Mucosa of rectum (tissue), 2 donors: ENCODE data around the gene ADH4.
A peak's percentile ranks its signal among the peaks of the same experiment; 100 is the strongest.
"Not testable (repeated sequence)": the region's sequence is repeated elsewhere in the genome, so short reads cannot be mapped to it uniquely, and the experiment has no call there.

Source experiments
- H3K27ac ChIP-seq, 2 donors: one replicate each; pipeline ENCODE4 v1.7.0; 2013; ENCODE audit warnings: inconsistent platforms in 2 of 2, low read depth in 2 of 2, low read length in 2 of 2
- H3K27me3 ChIP-seq, 2 donors: one replicate each; pipeline ENCODE4 v1.7.0; 2013; ENCODE audit warnings: low read length in 2 of 2; ENCODE audit not compliant: control insufficient read depth in 2 of 2, insufficient read depth in 2 of 2
- H3K36me3 ChIP-seq, 2 donors: one replicate each; pipeline ENCODE4 v1.7.0; 2013; ENCODE audit warnings: low read length in 2 of 2; ENCODE audit not compliant: control insufficient read depth in 2 of 2, insufficient read depth in 2 of 2
- H3K4me1 ChIP-seq, 2 donors: one replicate each; pipeline ENCODE4 v1.7.0; 2013; ENCODE audit warnings: low read length in 2 of 2, mild to moderate bottlenecking in 1 of 2; ENCODE audit not compliant: control insufficient read depth in 2 of 2, insufficient read depth in 2 of 2
- H3K4me3 ChIP-seq, 2 donors: one replicate each; pipeline ENCODE4 v1.7.0; 2013; ENCODE audit warnings: low read length in 2 of 2
- H3K9ac ChIP-seq, 2 donors: one replicate each; pipeline ENCODE4 v1.7.0; 2013; ENCODE audit warnings: low read length in 2 of 2, low read depth in 1 of 2, mild to moderate bottlenecking in 1 of 2
- H3K9me3 ChIP-seq, 2 donors: one replicate each; pipeline ENCODE4 v1.7.0; 2013; ENCODE audit warnings: low read length in 2 of 2; ENCODE audit not compliant: control insufficient read depth in 2 of 2
- donor health status: healthy.
- donor health status: Normal muscosa, but diverticular disease.

The ADH4 gene

DNA sequence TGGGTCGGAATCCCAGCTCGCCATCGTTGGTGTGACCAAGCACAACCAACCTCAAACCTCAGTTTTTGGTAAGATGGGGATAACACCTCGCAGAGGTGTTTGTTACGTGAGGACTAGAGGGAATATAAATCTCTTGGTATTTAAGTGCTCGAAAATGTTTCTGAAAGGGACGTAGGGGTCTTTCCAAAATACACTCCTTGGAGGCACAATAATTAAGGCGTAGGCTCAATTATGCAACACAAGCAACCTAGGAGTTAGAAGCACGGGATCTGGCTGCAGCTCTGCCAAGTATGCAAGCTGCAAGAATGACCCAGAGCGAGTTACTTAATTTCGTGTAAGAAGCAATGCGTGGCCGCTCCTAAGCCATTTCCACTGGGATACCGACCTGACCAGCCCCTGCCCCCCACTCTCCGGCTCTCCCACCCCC lies 56.1 kb downstream of the ADH4 start:
- Histone ChIP-seq H3K4me1 (peaks cover 10 to 13% of the 10 kb centered on the region in 2 donors), H3K27me3 (no peaks in the 10 kb centered on the region), H3K27ac (peak overlapping the region; percentile 96 to 97), H3K9me3 (no peaks in the 10 kb centered on the region), H3K36me3 (peaks cover 18 to 21% of the 10 kb centered on the region in 2 donors), H3K9ac (peak overlapping the region; percentile 84 to 92), H3K4me3 (peak overlapping the region; percentile 82 to 91)

DNA sequence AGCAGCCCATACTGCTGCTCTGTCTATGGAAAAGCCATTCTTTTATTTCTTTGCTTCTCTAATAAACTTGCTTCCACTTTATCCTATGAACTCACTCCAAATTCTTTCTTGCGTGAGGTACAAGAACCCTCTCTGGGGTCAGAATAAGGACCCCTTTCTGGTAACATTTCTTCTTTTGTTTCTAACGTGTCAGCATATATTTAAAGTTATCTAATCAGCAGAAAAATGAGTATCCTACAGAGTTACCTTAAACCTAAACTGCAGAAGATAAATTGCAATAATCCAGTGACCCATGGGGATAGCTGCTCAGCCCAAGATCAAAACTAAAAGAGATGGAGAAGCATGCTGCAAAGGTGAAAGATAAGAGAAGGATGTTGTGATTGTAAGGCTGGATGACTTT lies 59.5 kb downstream of the ADH4 start:
- no peak overlapping the region for H3K27ac ChIP-seq
- H3K36me3 ChIP-seq = peaks cover 39% of the 10 kb centered on the region in 2 donors
- no peak overlapping the region for H3K9ac ChIP-seq
- peaks cover 5 to 10% of the 10 kb centered on the region in 2 donors for H3K4me1 ChIP-seq
- no peaks in the 10 kb centered on the region for H3K27me3 ChIP-seq
- no peak overlapping the region for H3K4me3 ChIP-seq
- no peaks in the 10 kb centered on the region for H3K9me3 ChIP-seq

DNA sequence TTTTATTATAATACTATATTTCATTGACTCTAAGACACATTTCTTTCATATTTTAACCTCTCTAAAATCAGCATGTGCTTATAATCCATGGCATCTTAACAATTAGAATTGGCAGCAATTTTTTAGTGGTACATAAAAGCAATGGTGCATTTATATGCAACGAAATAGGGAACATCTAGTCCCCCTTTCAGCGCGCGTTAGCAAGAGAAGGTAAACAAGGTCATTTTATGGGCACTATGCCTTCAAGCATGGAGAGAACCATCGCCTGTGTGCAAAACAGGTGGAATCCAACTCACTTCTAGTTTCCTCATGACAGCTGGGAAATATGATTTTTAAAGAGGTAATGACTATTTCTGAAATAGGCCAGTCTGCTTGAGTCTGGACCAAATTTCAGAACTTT lies 61.9 kb downstream of the ADH4 start:
- no peak overlapping the region for H3K27ac ChIP-seq
- H3K9ac ChIP-seq = no peak overlapping the region
- H3K36me3 ChIP-seq = peaks cover 45 to 47% of the 10 kb centered on the region in 2 donors
- peaks cover 0 to 17% of the 10 kb centered on the region in 2 donors for H3K4me1 ChIP-seq
- H3K9me3 ChIP-seq = no peaks in the 10 kb centered on the region
- H3K27me3 ChIP-seq = no peaks in the 10 kb centered on the region
- no peak overlapping the region for H3K4me3 ChIP-seq

DNA sequence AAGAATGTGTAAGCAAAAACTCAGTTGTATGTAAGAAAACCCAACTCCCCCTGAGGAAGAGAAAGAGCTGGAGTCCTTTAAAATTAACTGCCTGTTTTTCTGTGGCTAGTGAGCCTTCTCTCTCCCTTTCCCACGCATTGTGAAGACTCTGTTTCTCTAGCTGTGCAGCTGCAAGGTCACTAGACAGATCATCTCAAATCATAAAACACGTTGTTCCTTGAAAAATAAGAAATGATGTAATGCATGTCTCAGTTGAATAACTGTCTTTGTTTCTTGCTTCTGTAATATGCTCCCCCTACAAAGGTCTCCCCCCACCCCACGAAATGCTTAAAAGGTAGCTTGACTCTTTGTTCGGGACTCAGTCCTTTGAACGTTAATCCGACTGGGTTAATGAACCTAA lies 63.2 kb downstream of the ADH4 start:
- not testable (repeated sequence) for H3K4me3 ChIP-seq, H3K9me3 ChIP-seq, H3K27ac ChIP-seq, H3K9ac ChIP-seq, H3K27me3 ChIP-seq
- peaks cover 49 to 52% of the 10 kb centered on the region in 2 donors for H3K36me3 ChIP-seq
- peaks cover 0 to 21% of the 10 kb centered on the region in 2 donors for H3K4me1 ChIP-seq

DNA sequence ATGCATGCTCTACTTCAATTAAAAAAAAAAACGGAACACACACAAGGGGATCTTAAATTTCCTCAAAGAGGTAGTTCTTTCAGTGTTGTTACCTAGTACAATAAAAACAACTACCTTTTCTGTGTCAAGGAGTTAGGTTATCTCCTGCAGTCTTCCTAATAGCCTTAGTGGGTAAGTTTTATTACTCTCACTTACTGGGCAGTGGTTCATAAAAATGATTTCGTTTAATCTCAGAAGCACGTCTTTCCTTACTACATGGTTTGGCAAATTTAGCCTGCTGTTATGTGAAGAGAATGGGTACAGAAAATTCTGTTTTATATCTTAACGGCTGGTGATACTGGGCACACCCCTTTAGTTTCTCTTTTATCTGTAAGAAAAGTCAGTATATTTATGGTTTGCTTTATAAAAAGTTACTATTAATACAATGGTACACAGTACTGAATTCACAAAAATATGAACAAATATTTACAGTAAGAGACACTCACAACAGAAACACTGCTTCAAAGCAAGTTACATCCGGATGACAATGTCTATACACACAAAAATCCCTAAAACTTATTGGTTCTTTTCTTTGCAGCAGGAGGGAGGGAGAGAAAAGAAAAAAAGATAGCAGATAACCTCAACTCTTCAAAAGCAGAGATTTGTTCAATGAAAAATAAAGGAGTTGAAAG lies 64.3 kb downstream of the ADH4 start:
- H3K36me3 ChIP-seq = peaks cover 51 to 55% of the 10 kb centered on the region in 2 donors
- peaks cover 0 to 17% of the 10 kb centered on the region in 2 donors for H3K4me1 ChIP-seq
- no peak overlapping the region for H3K9ac ChIP-seq
- no peak overlapping the region for H3K4me3 ChIP-seq
- no peaks in the 10 kb centered on the region for H3K27me3 ChIP-seq
- no peak overlapping the region for H3K27ac ChIP-seq
- no peaks in the 10 kb centered on the region for H3K9me3 ChIP-seq

DNA sequence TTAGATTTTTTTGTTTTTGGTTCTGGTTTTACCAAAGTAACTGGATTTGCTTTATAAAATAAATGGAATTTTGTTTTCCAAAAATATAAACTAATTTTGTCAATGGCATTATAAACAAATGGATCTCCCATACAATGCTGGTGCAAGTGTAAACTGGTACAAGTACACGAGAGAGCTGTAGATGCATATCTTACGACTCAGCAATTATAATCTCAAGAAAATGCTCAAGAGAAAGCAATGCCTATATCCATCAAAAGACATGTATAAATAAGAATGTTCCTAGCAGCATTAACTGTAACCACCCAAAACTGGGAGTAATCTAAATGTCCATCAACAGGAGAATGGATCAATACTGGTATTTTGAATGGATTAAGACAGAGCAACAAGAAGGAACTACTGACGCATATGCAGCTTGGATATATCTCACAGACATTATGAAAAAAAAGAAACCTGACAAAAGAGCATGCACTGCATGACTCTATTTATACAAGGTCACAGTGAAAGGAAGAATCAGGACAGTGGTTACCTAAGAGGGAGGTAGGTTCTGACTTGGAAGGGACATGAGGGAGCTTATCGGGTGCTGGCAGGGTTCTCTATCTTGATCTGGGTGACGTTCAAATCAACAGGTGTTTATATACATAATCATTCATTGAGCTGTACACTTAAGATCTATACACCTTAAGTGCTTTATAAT lies 65.0 kb downstream of the ADH4 start:
- H3K27me3 ChIP-seq = no peaks in the 10 kb centered on the region
- peaks cover 0 to 17% of the 10 kb centered on the region in 2 donors for H3K4me1 ChIP-seq
- H3K9me3 ChIP-seq = no peaks in the 10 kb centered on the region
- no peak overlapping the region for H3K27ac ChIP-seq
- H3K9ac ChIP-seq = no peak overlapping the region
- H3K36me3 ChIP-seq = peaks cover 51 to 54% of the 10 kb centered on the region in 2 donors
- H3K4me3 ChIP-seq = no peak overlapping the region

DNA sequence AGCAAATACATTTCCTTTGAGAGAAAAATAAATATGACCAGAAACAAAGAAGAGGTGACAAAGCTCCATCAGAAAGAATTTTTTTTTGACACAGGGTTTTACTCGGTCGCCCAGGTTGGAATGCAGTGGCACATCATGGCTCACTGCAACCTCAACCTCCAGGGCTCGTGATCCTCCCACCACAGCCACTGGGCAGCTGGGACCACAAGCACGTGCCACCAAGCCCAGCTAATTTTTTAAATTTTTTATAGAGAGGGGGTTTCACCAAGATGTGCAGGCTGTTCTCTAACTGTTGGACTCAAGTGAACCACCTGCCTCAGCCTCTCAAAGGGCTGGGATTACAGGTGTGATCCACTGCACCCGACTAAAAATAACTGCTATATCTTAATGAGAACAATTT lies 65.8 kb downstream of the ADH4 start:
- Histone ChIP-seq H3K4me1 (peaks cover 0 to 17% of the 10 kb centered on the region in 2 donors), H3K9ac (no peak overlapping the region), H3K27ac (no peak overlapping the region), H3K9me3 (no peaks in the 10 kb centered on the region), H3K4me3 (no peak overlapping the region), H3K36me3 (peaks cover 52 to 55% of the 10 kb centered on the region in 2 donors), H3K27me3 (no peaks in the 10 kb centered on the region)

DNA sequence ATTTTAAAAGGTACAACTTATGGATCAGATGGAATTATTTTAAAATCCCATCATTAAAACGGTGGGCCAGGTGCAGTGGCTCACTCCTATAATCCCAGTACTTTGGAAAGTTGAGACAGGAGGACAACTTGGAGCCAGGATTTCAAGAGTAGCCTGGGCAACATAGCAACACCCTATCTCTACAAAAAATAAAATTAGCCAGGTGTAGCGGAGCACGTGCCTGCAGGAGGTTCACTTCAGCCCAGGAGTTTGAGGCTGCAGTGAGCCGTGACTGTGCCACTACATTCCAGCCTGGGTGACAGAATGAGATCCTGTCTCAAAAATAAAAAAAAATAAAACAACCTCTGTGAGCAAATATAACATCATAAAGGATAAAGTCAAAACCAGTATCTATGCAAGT lies 66.9 kb downstream of the ADH4 start:
- no peak overlapping the region for H3K9ac ChIP-seq
- H3K9me3 ChIP-seq = no peaks in the 10 kb centered on the region
- H3K27me3 ChIP-seq = no peaks in the 10 kb centered on the region
- H3K4me3 ChIP-seq = no peak overlapping the region
- H3K36me3 ChIP-seq = peaks cover 53 to 54% of the 10 kb centered on the region in 2 donors
- H3K27ac ChIP-seq = no peak overlapping the region
- H3K4me1 ChIP-seq = peaks cover 0 to 17% of the 10 kb centered on the region in 2 donors

DNA sequence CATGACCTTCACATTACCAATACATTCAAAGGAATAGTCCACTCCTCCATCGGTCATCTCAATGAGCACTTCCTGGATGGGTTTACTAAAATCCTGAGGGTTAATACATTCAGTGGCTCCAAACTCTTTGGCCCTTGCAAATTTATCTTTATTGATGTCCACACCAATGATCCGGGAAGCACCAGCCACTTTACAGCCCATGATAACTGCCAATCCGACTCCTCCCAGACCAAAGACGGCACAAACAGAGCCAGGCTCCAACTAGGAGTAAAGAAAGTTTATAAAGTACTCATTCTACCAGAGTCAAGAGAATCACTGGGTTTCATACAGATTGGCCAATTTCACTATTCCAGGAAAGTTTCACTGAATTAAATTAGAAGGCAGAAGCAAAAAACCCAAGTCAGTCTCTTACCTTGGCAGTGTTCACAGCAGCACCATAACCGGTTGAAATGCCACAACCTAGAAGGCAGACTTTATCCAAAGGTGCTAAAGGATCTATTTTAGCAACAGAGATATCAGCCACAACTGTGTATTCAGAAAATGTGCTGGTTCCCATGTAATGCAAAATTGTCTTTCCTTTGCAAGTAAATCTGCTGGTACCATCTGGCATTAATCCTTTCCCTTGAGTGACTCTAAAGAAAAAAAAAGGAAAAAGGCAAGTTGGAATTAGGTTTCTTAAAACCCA lies 67.7 kb downstream of the ADH4 start:
- Histone ChIP-seq H3K27me3 (no peaks in the 10 kb centered on the region), H3K36me3 (peaks cover 53 to 55% of the 10 kb centered on the region in 2 donors), H3K9ac (no peak overlapping the region), H3K4me3 (no peak overlapping the region), H3K27ac (peak overlapping the region in 1 of 2 donors; percentile 10), H3K4me1 (peaks cover 0 to 14% of the 10 kb centered on the region in 2 donors), H3K9me3 (no peaks in the 10 kb centered on the region)

DNA sequence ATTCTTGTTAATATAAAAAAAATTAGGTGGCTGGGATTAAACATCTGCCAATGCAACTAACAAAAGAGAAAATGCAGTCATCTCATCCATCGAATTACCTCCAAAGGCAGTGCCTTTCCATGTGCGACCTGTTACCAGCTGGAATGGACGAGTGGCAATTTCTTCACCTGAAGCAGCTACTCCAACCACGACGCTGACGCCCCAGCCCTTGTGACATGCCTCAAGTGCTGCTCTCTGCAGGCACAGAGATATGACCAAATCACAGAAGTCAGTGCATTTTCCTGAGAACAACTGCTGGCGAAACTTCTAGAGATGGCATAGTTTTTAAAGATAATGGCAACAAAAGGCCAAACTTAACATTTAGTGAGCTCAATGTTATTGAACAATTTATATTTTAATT lies 69.3 kb downstream of the ADH4 start:
- H3K4me1 ChIP-seq = peaks cover 0 to 14% of the 10 kb centered on the region in 2 donors
- peaks cover 53 to 54% of the 10 kb centered on the region in 2 donors for H3K36me3 ChIP-seq
- H3K27me3 ChIP-seq = no peaks in the 10 kb centered on the region
- no peak overlapping the region for H3K9ac ChIP-seq
- no peak overlapping the region for H3K4me3 ChIP-seq
- H3K9me3 ChIP-seq = no peaks in the 10 kb centered on the region
- no peak overlapping the region for H3K27ac ChIP-seq
